Psoas muscle (tissue), 8 donors: ENCODE measurements around the gene CDCA4. TPM values are rescaled to one million over a fixed set of nuclear protein-coding genes. Genes with fewer than 3 reads are reported as not detected.

Experiments used
- ATAC-seq, 4 donors: fragments of 200-7000 bp; cut with Tn5 transposase; one replicate each; pipeline ENCODE4 v1.9.1; 2020; ENCODE audit warnings: moderate library complexity in 3 of 4, mild to moderate bottlenecking in 2 of 4
- DNase-seq, 2 donors: peaks; one replicate each; pipeline ENCODE4 v3.0.0-alpha.2; 2020
- H3K27ac ChIP-seq: fragments of 200-600 bp; one replicate; pipeline ENCODE4 v1.8.0; 2022
- H3K27me3 ChIP-seq, 3 donors: fragments of 200-600 bp in 1 of 3; one replicate each; pipeline versions ENCODE4 v1.6.1 to v1.8.0; 2013 to 2022; ENCODE audit warnings: low read length in 2 of 3, mild to moderate bottlenecking in 2 of 3, moderate library complexity in 1 of 3; ENCODE audit not compliant: insufficient read depth in 3 of 3
- H3K36me3 ChIP-seq, 2 donors: fragments of 200-600 bp in 1 of 2; one replicate each; pipeline versions ENCODE4 v1.6.1 to v1.8.0; 2013 to 2022; ENCODE audit warnings: low read depth in 1 of 2, mild to moderate bottlenecking in 1 of 2, moderate library complexity in 1 of 2; ENCODE audit not compliant: insufficient read depth in 1 of 2
- H3K4me1 ChIP-seq: fragments of 200-600 bp; one replicate; pipeline ENCODE4 v1.8.0; 2022
- H3K4me3 ChIP-seq: fragments of 200-600 bp; one replicate; pipeline ENCODE4 v1.8.0; 2022; ENCODE audit warnings: mild to moderate bottlenecking
- H3K9me3 ChIP-seq: fragments of 200-600 bp; one replicate; pipeline ENCODE4 v1.8.0; 2022
- WGBS, 3 donors: extraction: QIAGEN DNeasy Blood & Tissue Kit; methylation state at CpG; one replicate each; pipeline versions ENCODE4 v1.1.6 to v1.1.7; 2013; 5-methylcytosine and 5-hydroxymethylcytosine counted together
- intact Hi-C, 2 donors: fragments of 100-400 bp; cut with DNase I; formaldehyde crosslinking; loops; one replicate each; pipeline versions ENCODE4 v1.11.0 to v1.14.2; 2022
- polyA plus RNA-seq, 3 donors: library from polyadenylated mRNA; stranded (reverse); fragments of 200-250 nt; gene quantifications; one replicate each; pipeline ENCODE4 v1.2.3, GENCODE V29; 2013
- total RNA-seq, 4 donors: library from RNA; stranded (reverse); fragmentation: NEBNext Ultra II Directional in 2 of 4; extraction: Animal tissue kit (Norgen Biotek cat#: 25700) in 2 of 4; gene quantifications; one replicate each; pipeline versions ENCODE4 v1.2.1 to v1.2.4, GENCODE V29; 2021 to 2023
- TF ChIP-seq, protein P1 (sequence below): fragments of 200-600 bp; IDR thresholded peaks from one replicate; pipeline ENCODE4 v1.8.0; 2022; ENCODE audit warnings: antibody characterized with exemption
- donor health status: healthy with polysubstance abuse.
- donor health status: DM: no; HTN: no; CAD: no; lungs with moderate emphysema.
- donor health status: Bipolar disorder and iron deficiency.
- donor health status: healthy.
- donor health status: DM: yes; HTN: yes; CAD: no.
- donor health status: DM: no; HTN: no; CAD: no.
- donor health status: DM: no; HTN: no; CAD: no.
- donor health status: DM: yes; HTN: yes; CAD: no.

CDCA4 gene
- total and polyA plus RNA-seq, 7 donors, result 0.79 to 3.3 (median 1.3) TPM

DNA sequence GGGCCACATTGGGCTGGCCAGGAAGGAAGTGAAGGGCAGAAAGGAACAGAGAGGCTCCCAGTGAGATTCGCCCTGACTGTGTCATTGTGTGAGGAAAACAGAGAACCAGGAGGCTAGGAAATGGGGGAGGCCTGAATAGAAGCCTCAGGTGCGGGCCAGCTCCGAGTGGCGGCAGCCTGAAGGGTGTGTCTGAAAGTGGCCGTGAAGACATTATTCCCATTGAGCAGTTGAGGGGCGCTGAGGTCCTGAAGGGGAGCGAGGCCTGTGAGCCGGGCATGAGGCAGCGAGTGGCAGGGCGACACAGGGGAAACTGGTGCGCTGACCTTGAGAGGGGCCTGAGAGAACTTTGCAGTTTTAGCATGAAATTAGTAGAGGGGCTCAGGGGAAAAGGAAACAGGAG lies 28.4 kb downstream of the CDCA4 start:
- H3K27me3 ChIP-seq, result no peaks in the 10 kb centered on the region
- no peak overlapping the region for H3K4me3 ChIP-seq
- no peak for ATAC-seq
- no peak overlapping the region for H3K27ac ChIP-seq
- H3K9me3 ChIP-seq, result no peaks in the 10 kb centered on the region
- TF ChIP-seq, protein P1, sequence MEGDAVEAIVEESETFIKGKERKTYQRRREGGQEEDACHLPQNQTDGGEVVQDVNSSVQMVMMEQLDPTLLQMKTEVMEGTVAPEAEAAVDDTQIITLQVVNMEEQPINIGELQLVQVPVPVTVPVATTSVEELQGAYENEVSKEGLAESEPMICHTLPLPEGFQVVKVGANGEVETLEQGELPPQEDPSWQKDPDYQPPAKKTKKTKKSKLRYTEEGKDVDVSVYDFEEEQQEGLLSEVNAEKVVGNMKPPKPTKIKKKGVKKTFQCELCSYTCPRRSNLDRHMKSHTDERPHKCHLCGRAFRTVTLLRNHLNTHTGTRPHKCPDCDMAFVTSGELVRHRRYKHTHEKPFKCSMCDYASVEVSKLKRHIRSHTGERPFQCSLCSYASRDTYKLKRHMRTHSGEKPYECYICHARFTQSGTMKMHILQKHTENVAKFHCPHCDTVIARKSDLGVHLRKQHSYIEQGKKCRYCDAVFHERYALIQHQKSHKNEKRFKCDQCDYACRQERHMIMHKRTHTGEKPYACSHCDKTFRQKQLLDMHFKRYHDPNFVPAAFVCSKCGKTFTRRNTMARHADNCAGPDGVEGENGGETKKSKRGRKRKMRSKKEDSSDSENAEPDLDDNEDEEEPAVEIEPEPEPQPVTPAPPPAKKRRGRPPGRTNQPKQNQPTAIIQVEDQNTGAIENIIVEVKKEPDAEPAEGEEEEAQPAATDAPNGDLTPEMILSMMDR, result no peak
- intact Hi-C loops, result no loop called here
- H3K36me3 ChIP-seq, result no peaks in the 10 kb centered on the region
- DNase-seq, result no peak
- H3K4me1 ChIP-seq, result no peaks in the 10 kb centered on the region
- 93 to 96% (median 96%) methylated on average over 11 of the region's 11 CpGs for WGBS, 3 donors

DNA sequence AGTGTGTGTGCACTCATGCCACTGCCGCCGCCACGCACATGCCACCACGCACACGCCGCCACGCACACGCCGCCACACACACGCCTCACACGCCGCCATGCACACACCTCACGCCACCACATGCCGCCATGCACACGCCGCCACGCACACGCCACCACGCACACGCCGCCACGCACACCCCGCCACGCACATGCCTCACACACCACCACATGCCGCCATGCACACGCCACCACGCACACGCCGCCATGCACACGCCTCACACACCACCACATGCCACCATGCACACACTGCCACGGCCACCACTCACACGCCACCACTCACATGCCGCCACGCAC lies 29.0 kb downstream of the CDCA4 start:
- ATAC-seq, result no peak
- TF ChIP-seq, protein P1, result no peak
- H3K36me3 ChIP-seq, result no peaks in the 10 kb centered on the region
- H3K27me3 ChIP-seq, result no peaks in the 10 kb centered on the region
- intact Hi-C loops, result no loop called here
- WGBS, 3 donors, result 97 to 99% (median 98%) methylated on average over 31 to 34 of the region's 34 CpGs
- no peak for DNase-seq
- H3K27ac ChIP-seq, result no peak overlapping the region
- H3K4me1 ChIP-seq, result peaks cover 1% of the 10 kb centered on the region
- no peak overlapping the region for H3K4me3 ChIP-seq
- H3K9me3 ChIP-seq, result no peaks in the 10 kb centered on the region

DNA sequence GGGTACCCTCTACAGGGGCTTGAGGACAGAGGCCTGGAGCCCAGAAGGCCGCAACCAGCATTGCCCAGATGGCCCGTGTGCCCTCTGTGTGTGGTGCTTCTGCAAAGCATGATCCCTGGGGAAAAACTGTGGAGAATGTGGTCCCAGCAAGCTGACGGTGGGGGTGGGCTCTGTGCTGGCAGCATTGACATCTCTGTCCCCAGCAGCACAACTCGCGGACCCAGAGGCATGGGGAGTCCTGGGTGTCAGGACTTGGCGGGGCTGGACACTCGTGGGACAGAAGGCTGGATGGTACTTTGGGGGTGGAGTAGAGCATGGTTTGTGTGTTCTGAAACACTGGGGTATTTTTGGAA lies 31.0 kb downstream of the CDCA4 start:
- no peaks in the 10 kb centered on the region for H3K36me3 ChIP-seq
- ATAC-seq (no peak), DNase-seq (no peak)
- TF ChIP-seq, protein P1, result no peak
- no peaks in the 10 kb centered on the region for H3K27me3 ChIP-seq
- WGBS, 3 donors, result 83 to 90% (median 84%) methylated on average over 7 of the region's 7 CpGs
- intact Hi-C loops, result loop anchor here in 1 of 2 donors (5.0 kb wide), 1 partner anchor 32 kb away; the partner anchor contains the start of gene CDCA4
- no peaks in the 10 kb centered on the region for H3K9me3 ChIP-seq
- H3K4me1 ChIP-seq, result peaks cover 9% of the 10 kb centered on the region
- no peak overlapping the region for H3K4me3 ChIP-seq
- no peak overlapping the region for H3K27ac ChIP-seq

DNA sequence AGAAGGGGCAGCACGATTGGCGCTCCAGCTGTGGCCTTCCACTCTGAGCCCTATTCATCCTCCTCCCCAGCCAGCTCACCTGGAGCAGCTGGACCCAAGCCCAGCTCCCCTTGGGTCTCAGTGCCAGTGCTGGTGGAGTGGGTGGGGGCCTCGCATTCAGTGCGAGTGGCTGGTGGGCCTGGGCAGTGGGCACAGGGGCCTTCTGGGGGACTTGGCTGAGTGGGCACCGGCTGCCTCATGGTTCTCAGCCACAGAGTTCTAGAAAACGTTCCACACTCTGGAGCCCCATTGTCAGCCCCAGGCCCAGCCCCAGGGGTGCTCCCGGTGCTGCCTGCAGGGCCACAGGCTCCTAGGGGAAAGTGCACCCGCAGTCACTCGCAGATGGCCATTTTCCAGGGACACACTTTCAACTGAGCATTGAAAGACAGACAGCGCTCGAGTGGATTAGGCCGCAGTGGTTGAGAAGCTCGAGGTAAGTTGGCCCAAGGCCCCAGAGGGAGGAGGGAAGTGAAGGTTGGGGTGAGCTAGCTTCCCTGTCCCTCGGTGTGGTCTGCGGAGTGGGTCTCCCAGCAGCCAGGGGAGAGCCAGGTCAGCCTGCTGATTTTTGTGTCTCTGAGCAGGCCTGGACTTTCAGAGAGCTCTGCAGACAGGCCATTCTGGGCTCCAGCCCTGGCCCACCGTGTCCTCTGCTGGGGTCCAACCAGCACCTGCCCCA lies 31.5 kb downstream of the CDCA4 start:
- ATAC-seq (no peak), DNase-seq (no peak)
- Histone ChIP-seq H3K27ac (no peak overlapping the region), H3K36me3 (no peaks in the 10 kb centered on the region), H3K9me3 (no peaks in the 10 kb centered on the region), H3K4me3 (no peak overlapping the region), H3K27me3 (no peaks in the 10 kb centered on the region), H3K4me1 (peaks cover 9% of the 10 kb centered on the region)
- intact Hi-C loops, result loop anchor here in 1 of 2 donors (5.0 kb wide), 1 partner anchor 33 kb away; the partner anchor contains the start of gene CDCA4
- 89 to 92% (median 90%) methylated on average over 16 of the region's 16 CpGs for WGBS, 3 donors
- TF ChIP-seq, protein P1, result no peak
